ENCODE results near the gene SCAMP3. TPM values are rescaled to one million over a fixed set of nuclear protein-coding genes. Genes with fewer than 3 reads are reported as not detected.
A peak's percentile ranks its signal among the peaks of the same experiment; 100 is the strongest.

The SCAMP3 gene
- total and polyA plus RNA-seq, 10 of the 15 experiments (the other 5 are each of a cell fraction or from before 2014, with no cell fraction given): 17.2 to 133 (median 87.3) TPM

- ChIA-PET RAD21 (ENCODE audit: unreplicated experiment) (no interaction called here), SMC1A (ENCODE audit: uncharacterized antibody, unreplicated experiment) (interaction anchor here (0.9 to 1.3 kb wide), 2 partner anchors 13 to 24 kb away, joined by 3 to 4 read pairs; no protein-coding TSS in a partner anchor), CTCF (interaction anchor here (1.1 kb wide), 1 partner anchor 32 kb away, joined by 5 read pairs; no protein-coding TSS in a partner anchor), POLR2A (no interaction called here)
- in situ Hi-C loops (cut with MboI) (no loop called here), intact Hi-C loops (cut with micrococcal nuclease; ENCODE audit: unreplicated experiment) (no loop called here)
- FAIRE-seq (no peak), ATAC-seq (peak; percentile 34), DNase-seq (ENCODE audit: low read depth, low spot score) (no peak)
- H2AFZ ChIP-seq (ENCODE audit: control insufficient read depth, low read depth, low read length): peak overlapping the region; percentile 60
- no peaks in the 10 kb centered on the region for H3K79me2 ChIP-seq (ENCODE audit: control insufficient read depth, insufficient read depth, low read length)
- peaks cover 24% of the 10 kb centered on the region for H3K4me1 ChIP-seq (ENCODE audit: control insufficient read depth, insufficient read depth, low read length)
- H3K9ac ChIP-seq (ENCODE audit: control insufficient read depth, insufficient read depth, low read length): no peak overlapping the region
- no peak overlapping the region for H3K4me3 ChIP-seq
- BruUV-seq (replicated peaks): no TSS peak
- no peak overlapping the region for H3K4me2 ChIP-seq (ENCODE audit: control insufficient read depth, insufficient read depth)
- no peak overlapping the region for H3K27ac ChIP-seq (ENCODE audit: control insufficient read depth, insufficient read depth)
- WGBS (ENCODE audit: insufficient coverage, insufficient replicate concordance, low lambda C conversion rate, missing lambda C conversion rate): 0% methylated on average over 1 of the region's 1 CpG
- no peaks in the 10 kb centered on the region for H3K27me3 ChIP-seq (replicated peaks in 1 of 2; ENCODE audit: control insufficient read depth in 2 of 2, insufficient read depth in 2 of 2, low read length in 1 of 2)
- no peaks in the 10 kb centered on the region; a peak in 1 of 4 replicates for H3K36me3 ChIP-seq (ENCODE audit: control insufficient read depth in 2 of 2, insufficient read depth in 2 of 2, low read length in 1 of 2)
- no peaks in the 10 kb centered on the region for H3K9me3 ChIP-seq (replicated peaks; ENCODE audit: control insufficient read depth, insufficient read depth, low read length)
- H4K20me1 ChIP-seq (ENCODE audit: control insufficient read depth, insufficient read depth): no peaks in the 10 kb centered on the region
- TF ChIP-seq CHD2 (IDR thresholded peaks at IDR 0.05; ENCODE audit: borderline replicate concordance, low read depth, low read length): no peak
- peak; percentile 62; the same call in 1 of the 2 replicates for TF ChIP-seq ATF3 (IDR thresholded peaks at IDR 0.05; ENCODE audit: borderline replicate concordance, extremely low read depth, low read depth, low read length)
- no peak for TF ChIP-seq NBN (IDR thresholded peaks at IDR 0.05)
- no peak for TF ChIP-seq MTA2 (IDR thresholded peaks at IDR 0.05; ENCODE audit: low read depth)
- TF ChIP-seq SREBF1 (IDR thresholded peaks at IDR 0.05; ENCODE audit: low read length): no peak
- TF ChIP-seq BMI1 (IDR thresholded peaks at IDR 0.05; ENCODE audit: borderline replicate concordance): no peak
- no peak for TF ChIP-seq HDAC6 (IDR thresholded peaks at IDR 0.05; ENCODE audit: unreplicated experiment)
- TF ChIP-seq PAX8 (IDR thresholded peaks at IDR 0.05): no peak
- TF ChIP-seq CHD1 (IDR thresholded peaks at IDR 0.05; ENCODE audit: low read depth, low read length): no peak
- TF ChIP-seq MYB (IDR thresholded peaks at IDR 0.05; ENCODE audit: borderline replicate concordance, low read depth, low read length): no peak
- no peak for TF ChIP-seq IKZF1 (conservative IDR thresholded peaks at IDR 0.05)
- TF ChIP-seq SIN3A (IDR thresholded peaks at IDR 0.05; ENCODE audit: low read depth, low read length): no peak
- no peak for TF ChIP-seq EZH2 (IDR thresholded peaks at IDR 0.05; ENCODE audit: borderline replicate concordance, control insufficient read depth, low read depth, low read length)
- no peak for TF ChIP-seq ETV6 (conservative IDR thresholded peaks at IDR 0.05 in 1 of 2, IDR thresholded peaks at IDR 0.05 in 1 of 2; ENCODE audit: borderline replicate concordance in 1 of 2, low read depth in 1 of 2)
- no peak for TF ChIP-seq SUZ12 (IDR thresholded peaks at IDR 0.05; ENCODE audit: unreplicated experiment)
- TF ChIP-seq TAF1 (IDR thresholded peaks at IDR 0.05; ENCODE audit: borderline replicate concordance, low read depth, low read length): no peak
- TF ChIP-seq CBX3 (IDR thresholded peaks at IDR 0.05; ENCODE audit: borderline replicate concordance, low read depth): no peak
- TF ChIP-seq RAD51 (IDR thresholded peaks at IDR 0.05): peak; percentile 89
- TF ChIP-seq RBBP5 (conservative IDR thresholded peaks at IDR 0.05): no peak
- TF ChIP-seq ASH2L (IDR thresholded peaks at IDR 0.05; ENCODE audit: borderline replicate concordance, low read depth): no peak
- TF ChIP-seq CREB1 (IDR thresholded peaks at IDR 0.05; ENCODE audit: low read depth): no peak
- TF ChIP-seq IRF5 (IDR thresholded peaks at IDR 0.05; ENCODE audit: borderline replicate concordance): no peak
- TF ChIP-seq SRF (IDR thresholded peaks at IDR 0.05; ENCODE audit: low read depth in 2 of 2, low read length in 2 of 2): no peak
- no peak for TF ChIP-seq NFXL1 (IDR thresholded peaks at IDR 0.05; ENCODE audit: borderline replicate concordance)
- peak; percentile 52 for TF ChIP-seq HCFC1 (IDR thresholded peaks at IDR 0.05; ENCODE audit: low read length)
- TF ChIP-seq POLR2AphosphoS2 (IDR thresholded peaks at IDR 0.05; ENCODE audit: low read depth, low read length): no peak
- TF ChIP-seq TBL1XR1 (IDR thresholded peaks at IDR 0.05; ENCODE audit: low read depth, low read length): no peak
- no peak for TF ChIP-seq BCL11A (IDR thresholded peaks at IDR 0.05; ENCODE audit: low read depth, low read length)
Measured at GRCh38 chr1:155219592-155220031, 42.5 kb downstream of the SCAMP3 start.

Data from GM12878 (cell line).